RKO (cell line): ENCODE results near the gene OR2A5.
A peak's percentile ranks its signal among the peaks of the same experiment; 100 is the strongest.
"Not testable (repeated sequence)": the region's sequence is repeated elsewhere in the genome, so short reads cannot be mapped to it uniquely, and the experiment has no call there.

Experiments used
- DNase-seq: peaks from one replicate; pipeline ENCODE4 v3.0.0-alpha.2; 2016; ENCODE audit warnings: low spot score

The OR2A5 gene

GRCh38 chr7:144032985-144033709 lies 15.6 kb upstream of the OR2A5 start:
- no peak for DNase-seq

DNA sequence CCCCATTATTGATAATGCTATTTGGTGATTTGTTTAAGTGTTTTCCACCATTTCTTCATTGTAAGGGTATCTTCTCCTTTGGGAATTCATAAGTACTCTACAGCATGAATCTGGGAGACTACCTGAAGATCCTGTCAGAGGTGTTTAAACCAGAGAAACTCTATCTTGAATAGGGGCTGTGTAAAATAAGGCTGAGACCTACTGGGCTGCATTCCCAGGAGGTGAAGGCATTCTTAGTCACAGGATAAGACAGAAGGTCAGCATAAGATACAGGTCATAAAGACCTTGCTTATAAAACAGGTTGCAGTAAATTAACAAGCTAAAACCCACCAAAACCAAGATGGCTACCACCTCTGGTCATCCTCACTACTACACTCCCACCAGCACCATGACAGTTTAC lies 13.4 kb upstream of the OR2A5 start:
- DNase-seq = no peak

DNA sequence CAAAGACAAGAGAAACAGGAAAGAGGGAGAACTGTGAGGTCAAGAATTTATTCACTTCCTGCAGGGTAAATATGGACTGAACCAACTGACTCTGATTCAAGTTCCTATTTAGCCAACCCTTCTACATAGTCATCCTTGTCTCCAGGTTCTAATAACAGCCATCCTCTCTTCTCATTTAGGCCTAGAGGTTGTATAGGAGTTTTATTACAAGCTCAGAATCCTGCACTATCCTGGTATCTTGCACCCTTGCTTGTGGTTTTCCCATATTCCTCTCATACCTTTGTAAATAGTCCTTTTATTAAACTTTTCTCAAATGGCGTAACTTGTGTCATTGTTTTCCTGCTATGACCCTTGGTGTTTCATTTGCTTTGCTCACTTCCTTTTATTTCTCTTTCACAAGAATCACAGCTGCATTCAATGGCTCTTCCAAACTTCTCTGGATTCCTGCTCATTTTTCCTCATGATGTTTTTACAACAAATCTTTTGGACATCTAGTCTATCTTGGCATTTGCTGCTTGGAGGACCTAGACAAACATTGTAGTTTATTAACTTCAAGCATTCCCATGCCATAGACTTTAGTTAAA lies 12.4 kb upstream of the OR2A5 start:
- no peak for DNase-seq

GRCh38 chr7:144037414-144038035 lies 11.2 kb upstream of the OR2A5 start:
- DNase-seq = no peak

- no peak for DNase-seq
Measured at GRCh38 chr7:144038887-144039286, 9.9 kb upstream of the OR2A5 start.

DNA sequence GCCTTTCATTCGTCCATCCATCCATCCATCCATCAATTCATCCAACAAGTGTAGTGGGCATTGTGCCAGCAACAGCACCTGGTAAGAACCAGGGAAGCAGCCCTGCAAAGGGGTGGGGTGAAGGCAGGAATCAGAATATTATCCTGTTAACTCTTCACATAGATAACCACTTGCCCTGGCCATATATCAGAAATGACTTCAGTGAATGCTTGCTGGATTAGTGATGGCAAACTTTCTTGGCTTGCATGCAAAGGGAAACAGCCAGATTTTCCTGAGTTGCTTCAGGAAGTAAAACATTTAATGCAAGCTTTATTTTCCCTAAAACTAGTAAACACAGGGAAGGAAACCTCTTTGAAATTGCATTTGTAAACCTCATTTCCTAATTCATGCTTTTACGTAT lies 743 bp downstream of the OR2A5 start:
- DNase-seq = no peak

- DNase-seq = peak; percentile 52
Measured at GRCh38 chr7:144050093-144050492, 1.3 kb downstream of the OR2A5 start.

DNA sequence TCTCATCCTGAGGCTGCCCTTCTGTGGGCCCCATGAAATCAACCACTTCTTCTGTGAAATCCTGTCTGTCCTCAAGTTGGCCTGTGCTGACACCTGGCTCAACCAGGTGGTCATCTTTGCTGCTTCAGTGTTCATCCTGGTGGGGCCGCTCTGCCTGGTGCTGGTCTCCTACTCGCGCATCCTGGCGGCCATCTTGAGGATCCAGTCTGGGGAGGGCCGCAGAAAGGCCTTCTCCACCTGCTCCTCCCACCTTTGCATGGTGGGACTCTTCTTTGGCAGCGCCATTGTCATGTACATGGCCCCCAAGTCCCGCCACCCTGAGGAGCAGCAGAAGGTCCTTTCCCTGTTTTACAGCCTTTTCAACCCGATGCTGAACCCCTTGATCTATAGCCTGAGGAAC lies 2.1 kb downstream of the OR2A5 start:
- not testable (repeated sequence) for DNase-seq

DNA sequence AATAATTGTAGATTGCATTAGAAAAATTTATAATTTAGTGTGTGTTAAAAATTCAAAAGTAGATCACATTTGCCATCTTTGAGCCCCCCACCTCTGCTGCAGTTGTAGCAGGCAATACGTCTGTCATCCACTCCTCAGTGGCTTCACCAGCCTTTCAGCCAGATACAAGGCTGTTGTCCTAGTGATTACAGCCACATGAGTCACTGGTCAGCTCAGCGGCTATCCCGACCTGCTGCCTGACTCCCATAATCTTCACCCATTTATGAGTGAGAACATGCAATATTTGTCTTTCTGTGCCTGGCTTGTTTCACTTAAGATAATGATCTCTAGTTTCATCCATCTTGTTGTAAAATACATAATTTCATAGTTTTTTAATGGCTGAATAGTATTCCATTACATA lies 9.2 kb downstream of the OR2A5 start:
- peak; percentile 76 for DNase-seq

GRCh38 chr7:144063710-144064109 lies 15.0 kb downstream of the OR2A5 start:
- no peak for DNase-seq

DNA sequence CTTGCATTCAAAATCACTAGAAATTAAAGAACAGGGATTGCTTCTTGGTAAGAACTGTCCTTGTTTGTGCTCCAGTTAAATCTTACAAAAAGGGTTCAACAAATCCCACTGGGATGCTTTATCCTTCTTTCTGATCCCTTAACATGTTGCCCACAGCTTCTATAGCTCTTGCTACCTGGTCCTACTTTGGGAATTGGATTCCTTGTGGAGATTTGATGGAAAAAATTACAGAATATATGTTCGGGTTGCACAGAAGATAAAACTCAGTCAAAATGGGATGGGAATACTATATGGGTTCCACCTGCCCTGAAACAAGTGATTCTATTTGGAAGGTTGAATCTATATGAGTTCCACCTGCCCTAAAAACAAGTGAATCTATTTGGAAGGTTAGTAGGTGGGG lies 20.8 kb downstream of the OR2A5 start, which contains the start of gene OR2A25:
Gene OR2A25, plus strand, starts transcription at position 301 of the 400 bp plus-strand sequence. CDS start 4,409 bp downstream, outside the sequence.
- DNase-seq = no peak

DNA sequence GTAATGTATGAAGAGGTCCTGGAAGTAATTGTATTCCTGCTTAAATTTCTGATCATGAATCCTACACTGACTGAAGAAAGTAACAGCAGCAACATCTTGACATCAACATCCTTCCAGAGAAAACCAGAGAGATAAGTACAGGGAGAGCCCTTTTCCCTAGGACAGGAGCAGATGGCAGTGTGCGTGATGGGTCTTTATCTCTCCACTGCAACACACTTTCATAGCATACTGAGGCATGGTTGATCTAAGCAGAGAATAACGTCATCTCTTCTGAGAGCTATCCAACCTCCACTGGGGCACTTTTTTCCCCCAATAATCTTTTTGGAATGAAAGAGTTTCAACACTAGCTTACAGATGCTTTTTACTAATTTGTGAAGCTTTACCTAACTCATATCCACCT lies 21.2 kb downstream of the OR2A5 start:
- DNase-seq = no peak

GRCh38 chr7:144074374-144074773 lies 25.6 kb downstream of the OR2A5 start:
- no peak for DNase-seq

GRCh38 chr7:144085978-144086377 lies 37.2 kb downstream of the OR2A5 start, which contains the start of gene OR2A12:
Gene OR2A12, plus strand, starts transcription at chr7:144086278. Its CDS starts 8,830 bp downstream, at chr7:144095108.
- no peak for DNase-seq

GRCh38 chr7:144086730-144087129 lies 38.0 kb downstream of the OR2A5 start:
- DNase-seq = no peak

- DNase-seq = no peak
Measured at GRCh38 chr7:144087230-144087629, 38.5 kb downstream of the OR2A5 start.

GRCh38 chr7:144090667-144091066 lies 41.9 kb downstream of the OR2A5 start:
- DNase-seq = no peak

- no peak for DNase-seq
Measured at GRCh38 chr7:144098776-144099175, 50.0 kb downstream of the OR2A5 start.

DNA sequence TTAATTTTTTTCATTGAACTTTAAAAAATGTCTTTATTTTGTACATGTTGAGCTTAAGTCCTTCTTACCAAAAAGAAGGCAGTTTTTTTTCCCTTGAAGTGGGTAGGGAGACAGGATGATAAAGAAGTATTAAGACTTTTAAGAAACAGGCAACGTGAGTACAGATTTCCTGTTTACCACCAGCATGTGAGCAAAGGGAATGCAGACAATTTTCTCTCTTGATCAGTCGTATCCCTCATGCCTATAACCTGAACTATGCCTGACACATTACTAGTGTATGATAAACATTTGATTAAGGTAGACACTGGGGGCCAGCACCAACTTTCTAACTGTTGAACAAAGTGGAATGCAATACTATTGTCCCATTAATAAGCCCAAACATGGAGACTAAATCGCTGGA lies 51.9 kb downstream of the OR2A5 start:
- DNase-seq = no peak

DNA sequence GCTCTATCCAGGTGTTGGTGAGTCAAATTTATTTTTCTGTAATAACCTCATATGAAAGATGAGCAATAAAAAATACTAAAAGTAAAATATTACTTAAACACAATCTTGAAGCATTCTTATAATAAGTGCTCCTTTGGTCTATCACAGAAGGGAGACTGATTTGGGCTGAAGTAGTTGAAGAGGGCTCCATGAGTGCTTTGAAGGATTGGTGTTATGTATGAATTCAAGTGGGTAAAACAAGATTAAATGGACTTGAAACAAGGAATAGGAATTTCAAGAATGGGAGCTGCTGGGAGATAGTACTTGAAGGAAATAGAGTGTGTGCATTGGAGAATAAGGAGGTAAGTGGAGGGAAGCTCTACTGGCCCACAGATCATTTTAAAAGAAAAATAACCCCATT lies 53.3 kb downstream of the OR2A5 start:
- no peak for DNase-seq

DNA sequence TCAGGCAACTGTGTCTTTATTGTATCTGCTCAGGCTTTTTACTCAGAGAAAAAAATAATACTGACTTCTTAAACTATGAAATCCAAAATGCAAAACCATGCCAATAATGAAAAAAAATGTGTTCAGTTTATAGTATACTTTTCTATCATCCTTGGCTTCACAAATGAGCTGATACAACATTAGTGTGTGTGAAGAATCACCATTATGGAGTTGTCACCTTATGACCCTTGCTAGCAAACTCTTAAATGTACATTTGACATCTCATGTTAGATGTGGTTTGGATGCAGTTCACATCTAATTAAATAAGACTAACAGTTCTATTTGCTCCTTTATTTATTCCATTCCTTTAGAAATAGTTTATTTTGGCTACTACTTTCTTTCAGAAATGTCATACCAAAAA lies 56.5 kb downstream of the OR2A5 start:
- DNase-seq = no peak
